ENCODE data around the gene RMDN3.

The RMDN3 gene

GRCh38 chr15:40693904-40694687 is 61.0 kb downstream of the RMDN3 start:
- no peak for DNase-seq (ENCODE audit: low read depth, low spot score)

DNA sequence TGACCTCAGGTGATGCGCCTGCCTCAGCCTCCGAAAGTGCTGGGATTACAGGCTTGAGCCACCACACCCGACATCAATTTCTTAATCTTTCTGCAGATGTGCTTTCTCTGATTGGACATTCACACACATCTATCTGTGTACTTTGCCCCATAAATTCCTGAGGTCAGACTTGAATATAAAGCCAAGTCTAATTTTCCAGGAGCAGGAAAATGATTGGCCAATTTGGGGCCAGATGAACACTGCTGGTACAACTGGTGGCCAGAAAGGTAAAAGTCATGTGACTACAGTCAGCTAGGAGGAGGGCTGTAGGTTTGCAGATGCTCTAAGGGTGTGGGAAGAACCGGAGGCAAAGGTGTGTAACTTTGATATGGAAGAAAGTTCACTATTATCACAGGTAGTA is 63.3 kb downstream of the RMDN3 start:
- no peak for DNase-seq (ENCODE audit: low read depth, low spot score)

GRCh38 chr15:40688932-40689799 is 65.9 kb downstream of the RMDN3 start:
- DNase-seq (ENCODE audit: low read depth, low spot score): no peak
